Mucosa of descending colon (tissue), 3 donors: ENCODE results near the gene PTCRA. TPM values are rescaled to one million over a fixed set of nuclear protein-coding genes. Genes with fewer than 3 reads are reported as not detected.
"Not testable (repeated sequence)": the region's sequence is repeated elsewhere in the genome, so short reads cannot be mapped to it uniquely, and the experiment has no call there.

ENCODE experiments used
- ATAC-seq: fragments of 200-7000 bp; cut with Tn5 transposase; one replicate; pipeline ENCODE4 v1.9.1; 2020; ENCODE audit warnings: mild to moderate bottlenecking, moderate library complexity
- DNase-seq, 3 donors: peaks; one replicate each; pipeline ENCODE4 v3.0.0-alpha.2; 2020
- H3K36me3 ChIP-seq: fragments of 200-600 bp; one replicate; pipeline ENCODE4 v1.8.0; 2021; ENCODE audit warnings: low read depth, mild to moderate bottlenecking
- H3K4me1 ChIP-seq: fragments of 200-600 bp; one replicate; pipeline ENCODE4 v1.8.0; 2021; ENCODE audit warnings: low read depth, mild to moderate bottlenecking
- H3K4me3 ChIP-seq: fragments of 200-600 bp; one replicate; pipeline ENCODE4 v1.8.0; 2021; ENCODE audit warnings: mild to moderate bottlenecking
- H3K9me3 ChIP-seq: fragments of 200-600 bp; one replicate; pipeline ENCODE4 v1.8.0; 2021; ENCODE audit warnings: mild to moderate bottlenecking
- intact Hi-C, 2 donors: fragments of 100-400 bp; cut with DNase I in 1 of 2; cut with micrococcal nuclease in 1 of 2; formaldehyde crosslinking; loops; one replicate each; pipeline versions ENCODE4 v1.11.0 to v1.11.1; 2022; cut with DNase I, micrococcal nuclease
- total RNA-seq, 3 donors: library from RNA; stranded (reverse); fragmentation: NEBNext Ultra II Directional in 2 of 3; extraction: Animal tissue kit (Norgen Biotek cat#: 25700) in 2 of 3; gene quantifications; one replicate each; pipeline versions ENCODE4 v1.2.1 to v1.2.4, GENCODE V29; 2021 to 2023
- TF ChIP-seq, protein P1 (sequence below): fragments of 200-600 bp; IDR thresholded peaks from one replicate; pipeline ENCODE4 v1.8.0; 2022; ENCODE audit warnings: antibody characterized with exemption, mild to moderate bottlenecking
- donor health status: DM: no; HTN: no; CAD: no; lungs with moderate emphysema.
- donor health status: DM: no; HTN: no; CAD: no.
- donor health status: DM: no; HTN: yes; CAD: no.

Gene PTCRA
- total RNA-seq, 3 donors from 2014 or later, result not detected

DNA sequence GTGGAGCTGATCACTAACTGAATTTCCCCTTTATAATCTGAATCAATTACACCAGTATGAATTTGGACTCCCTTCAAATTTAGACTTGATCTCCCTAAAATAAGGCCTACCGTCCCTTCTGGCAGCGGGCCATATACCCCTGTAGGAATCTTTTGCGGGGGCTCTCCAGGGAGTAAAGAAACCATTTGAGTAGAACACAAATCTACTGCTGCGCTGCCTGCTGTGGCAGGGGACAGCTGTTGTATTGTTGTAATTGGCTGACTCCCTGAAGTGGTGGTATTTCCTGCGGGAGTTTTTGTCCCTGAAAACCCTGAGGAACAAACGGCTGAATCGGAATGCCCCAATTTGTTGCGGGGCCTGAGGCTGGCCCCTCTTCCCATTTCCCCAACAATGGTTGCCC, 16.0 kb upstream of the PTCRA start:
- no peak for DNase-seq
- H3K36me3 ChIP-seq, result peaks cover 2% of the 10 kb centered on the region
- intact Hi-C loops, result loop anchor here in 1 of 2 donors (10.0 kb wide), 1 partner anchor 245 kb away; no protein-coding TSS in a partner anchor
- ATAC-seq, result no peak
- no peak overlapping the region for H3K4me3 ChIP-seq
- TF ChIP-seq, protein P1, sequence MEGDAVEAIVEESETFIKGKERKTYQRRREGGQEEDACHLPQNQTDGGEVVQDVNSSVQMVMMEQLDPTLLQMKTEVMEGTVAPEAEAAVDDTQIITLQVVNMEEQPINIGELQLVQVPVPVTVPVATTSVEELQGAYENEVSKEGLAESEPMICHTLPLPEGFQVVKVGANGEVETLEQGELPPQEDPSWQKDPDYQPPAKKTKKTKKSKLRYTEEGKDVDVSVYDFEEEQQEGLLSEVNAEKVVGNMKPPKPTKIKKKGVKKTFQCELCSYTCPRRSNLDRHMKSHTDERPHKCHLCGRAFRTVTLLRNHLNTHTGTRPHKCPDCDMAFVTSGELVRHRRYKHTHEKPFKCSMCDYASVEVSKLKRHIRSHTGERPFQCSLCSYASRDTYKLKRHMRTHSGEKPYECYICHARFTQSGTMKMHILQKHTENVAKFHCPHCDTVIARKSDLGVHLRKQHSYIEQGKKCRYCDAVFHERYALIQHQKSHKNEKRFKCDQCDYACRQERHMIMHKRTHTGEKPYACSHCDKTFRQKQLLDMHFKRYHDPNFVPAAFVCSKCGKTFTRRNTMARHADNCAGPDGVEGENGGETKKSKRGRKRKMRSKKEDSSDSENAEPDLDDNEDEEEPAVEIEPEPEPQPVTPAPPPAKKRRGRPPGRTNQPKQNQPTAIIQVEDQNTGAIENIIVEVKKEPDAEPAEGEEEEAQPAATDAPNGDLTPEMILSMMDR, result no peak
- no peaks in the 10 kb centered on the region for H3K4me1 ChIP-seq
- no peaks in the 10 kb centered on the region for H3K9me3 ChIP-seq

- Histone ChIP-seq H3K36me3 (peaks cover 2% of the 10 kb centered on the region), H3K4me3 (no peak overlapping the region), H3K4me1 (no peaks in the 10 kb centered on the region), H3K9me3 (no peaks in the 10 kb centered on the region)
- TF ChIP-seq, protein P1, result peak; percentile 65
- intact Hi-C loops, result loop anchor here in 1 of 2 donors (10.0 kb wide), 1 partner anchor 243 kb away; no protein-coding TSS in a partner anchor
- peak; percentile 59 to 85 (median 66) for DNase-seq
- peak; percentile 99 for ATAC-seq
Measured at GRCh38 chr6:42901538-42901957, 14.3 kb upstream of the PTCRA start.

- H3K4me1 ChIP-seq, H3K4me3 ChIP-seq, H3K36me3 ChIP-seq, H3K9me3 ChIP-seq, DNase-seq, ATAC-seq: not testable (repeated sequence)
- intact Hi-C loops, result loop anchor here in 1 of 2 donors (10.0 kb wide), 1 partner anchor 242 kb away; no protein-coding TSS in a partner anchor
Measured at GRCh38 chr6:42902429-42903263, 13.2 kb upstream of the PTCRA start.

- Histone ChIP-seq H3K9me3 (no peaks in the 10 kb centered on the region), H3K36me3 (peaks cover 2% of the 10 kb centered on the region), H3K4me1 (no peaks in the 10 kb centered on the region), H3K4me3 (no peak overlapping the region)
- intact Hi-C loops, result loop anchor here in 1 of 2 donors (10.0 kb wide), 1 partner anchor 240 kb away; no protein-coding TSS in a partner anchor
- ATAC-seq, result no peak
- TF ChIP-seq, protein P1, result no peak
- no peak for DNase-seq
Measured at GRCh38 chr6:42904467-42904866, 11.4 kb upstream of the PTCRA start.

DNA sequence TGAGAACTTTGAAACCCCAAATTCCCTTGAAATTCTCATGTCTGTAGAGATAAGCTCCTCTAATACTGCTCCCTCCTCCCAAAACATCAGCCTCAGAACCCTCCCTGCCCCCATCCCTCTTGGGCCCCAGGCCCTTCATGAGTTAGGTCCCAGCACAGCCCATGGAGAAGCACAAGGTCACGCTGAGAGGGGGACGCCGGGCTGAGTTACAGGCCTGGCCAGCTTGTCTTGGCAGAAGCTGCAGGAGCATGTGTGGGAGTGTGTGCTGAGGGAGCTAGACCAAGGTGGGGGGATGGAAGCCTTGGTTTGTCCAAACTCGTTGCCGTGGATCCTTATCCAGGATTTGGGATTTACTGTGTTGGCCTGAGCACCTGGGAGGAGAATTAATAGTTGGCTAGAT, 8.5 kb upstream of the PTCRA start:
- Histone ChIP-seq H3K4me1 (peaks cover 5% of the 10 kb centered on the region), H3K36me3 (no peaks in the 10 kb centered on the region), H3K9me3 (no peaks in the 10 kb centered on the region), H3K4me3 (no peak overlapping the region)
- TF ChIP-seq, protein P1, result no peak
- ATAC-seq (no peak), DNase-seq (no peak)
- intact Hi-C loops, result loop anchor here (5.0 to 10.0 kb wide), 2 partner anchors 237 to 240 kb away; no protein-coding TSS in a partner anchor

GRCh38 chr6:42909835-42910234, 6.0 kb upstream of the PTCRA start:
- TF ChIP-seq, protein P1, result no peak
- Histone ChIP-seq H3K4me3 (no peak overlapping the region), H3K36me3 (no peaks in the 10 kb centered on the region), H3K9me3 (no peaks in the 10 kb centered on the region), H3K4me1 (peaks cover 5% of the 10 kb centered on the region)
- DNase-seq (no peak), ATAC-seq (no peak)
- intact Hi-C loops, result loop anchor here (5.0 to 10.0 kb wide), 2 partner anchors 235 to 237 kb away; no protein-coding TSS in a partner anchor
